Measurements from ENCODE around the gene MCU. TPM values are rescaled to one million over a fixed set of nuclear protein-coding genes. Genes with fewer than 3 reads are reported as not detected.

The MCU gene
- polyA plus RNA-seq, 4 donors = 43.3 to 70.4 (median 48.7) TPM

GRCh38 chr10:72796538-72796937 is 104.6 kb downstream of the MCU start:
- DNase-seq (no peak), FAIRE-seq (no peak)
- H3K36me3 ChIP-seq (ENCODE audit: control insufficient read depth in 3 of 3, insufficient read depth in 2 of 3, low read depth in 1 of 3, low read length in 3 of 3) = peaks cover 0 to 4% (median 0%) of the 10 kb centered on the region in 3 donors
- H3K4me1 ChIP-seq (ENCODE audit: control insufficient read depth in 3 of 3, insufficient read depth in 2 of 3, low read depth in 1 of 3, low read length in 2 of 3) = peaks cover 0 to 7% (median 0%) of the 10 kb centered on the region in 3 donors
- H3K27ac ChIP-seq (ENCODE audit: low read depth in 1 of 3, low read length in 2 of 3) = no peak overlapping the region
- no peaks in the 10 kb centered on the region for H3K27me3 ChIP-seq (ENCODE audit: control insufficient read depth in 3 of 3, insufficient read depth in 3 of 3, low read length in 3 of 3)
- H3K4me3 ChIP-seq (ENCODE audit: low read depth in 1 of 3, low read length in 3 of 3) = no peak overlapping the region
- no peaks in the 10 kb centered on the region for H3K9me3 ChIP-seq (ENCODE audit: control insufficient read depth in 2 of 2, insufficient read depth in 1 of 2, low read depth in 1 of 2, low read length in 1 of 2)
- WGBS, 3 donors = 96 to 100% (median 96%) methylated on average over 4 of the region's 4 CpGs

- DNase-seq = peak in 1 of 2 donors; percentile 37
- no peaks in the 10 kb centered on the region for H3K4me1 ChIP-seq (ENCODE audit: control insufficient read depth in 3 of 3, insufficient read depth in 2 of 3, low read depth in 1 of 3, low read length in 2 of 3)
- no peaks in the 10 kb centered on the region for H3K9me3 ChIP-seq (ENCODE audit: control insufficient read depth in 2 of 2, insufficient read depth in 1 of 2, low read depth in 1 of 2, low read length in 1 of 2)
- 63 to 71% (median 69%) methylated on average over 4 of the region's 4 CpGs for WGBS, 3 donors
- no peak overlapping the region for H3K4me3 ChIP-seq (ENCODE audit: low read depth in 1 of 3, low read length in 3 of 3)
- peaks cover 0 to 7% (median 0%) of the 10 kb centered on the region in 3 donors for H3K36me3 ChIP-seq (ENCODE audit: control insufficient read depth in 3 of 3, insufficient read depth in 2 of 3, low read depth in 1 of 3, low read length in 3 of 3)
- H3K27ac ChIP-seq (ENCODE audit: low read depth in 1 of 3, low read length in 2 of 3) = no peak overlapping the region
- H3K27me3 ChIP-seq (ENCODE audit: control insufficient read depth in 3 of 3, insufficient read depth in 3 of 3, low read length in 3 of 3) = no peaks in the 10 kb centered on the region
- peak; percentile 15 for FAIRE-seq
Observed at GRCh38 chr10:72800000-72800740, 108.2 kb downstream of the MCU start.

GRCh38 chr10:72800741-72801092 is 108.8 kb downstream of the MCU start:
- DNase-seq = no peak
- Histone ChIP-seq H3K4me1 (ENCODE audit: control insufficient read depth in 3 of 3, insufficient read depth in 2 of 3, low read depth in 1 of 3, low read length in 2 of 3) (no peaks in the 10 kb centered on the region), H3K9me3 (ENCODE audit: control insufficient read depth in 2 of 2, insufficient read depth in 1 of 2, low read depth in 1 of 2, low read length in 1 of 2) (no peaks in the 10 kb centered on the region), H3K27ac (ENCODE audit: low read depth in 1 of 3, low read length in 2 of 3) (no peak overlapping the region), H3K36me3 (ENCODE audit: control insufficient read depth in 3 of 3, insufficient read depth in 2 of 3, low read depth in 1 of 3, low read length in 3 of 3) (peaks cover 0 to 7% (median 2%) of the 10 kb centered on the region in 3 donors), H3K4me3 (ENCODE audit: low read depth in 1 of 3, low read length in 3 of 3) (no peak overlapping the region), H3K27me3 (ENCODE audit: control insufficient read depth in 3 of 3, insufficient read depth in 3 of 3, low read length in 3 of 3) (no peaks in the 10 kb centered on the region)
- WGBS, 3 donors = 82 to 90% (median 86%) methylated on average over 6 of the region's 6 CpGs
- FAIRE-seq = no peak

- H3K36me3 ChIP-seq (ENCODE audit: control insufficient read depth in 3 of 3, insufficient read depth in 2 of 3, low read depth in 1 of 3, low read length in 3 of 3) = peaks cover 0 to 3% (median 2%) of the 10 kb centered on the region in 3 donors
- H3K27ac ChIP-seq (ENCODE audit: low read depth in 1 of 3, low read length in 2 of 3) = no peak overlapping the region
- no peaks in the 10 kb centered on the region for H3K27me3 ChIP-seq (ENCODE audit: control insufficient read depth in 3 of 3, insufficient read depth in 3 of 3, low read length in 3 of 3)
- FAIRE-seq (no peak), DNase-seq (no peak)
- WGBS, 3 donors = 84 to 94% (median 94%) methylated on average over 5 of the region's 5 CpGs
- no peak overlapping the region for H3K4me3 ChIP-seq (ENCODE audit: low read depth in 1 of 3, low read length in 3 of 3)
- H3K4me1 ChIP-seq (ENCODE audit: control insufficient read depth in 3 of 3, insufficient read depth in 2 of 3, low read depth in 1 of 3, low read length in 2 of 3) = no peaks in the 10 kb centered on the region
- no peaks in the 10 kb centered on the region for H3K9me3 ChIP-seq (ENCODE audit: control insufficient read depth in 2 of 2, insufficient read depth in 1 of 2, low read depth in 1 of 2, low read length in 1 of 2)
Observed at GRCh38 chr10:72801263-72801868, 109.4 kb downstream of the MCU start.

GRCh38 chr10:72802332-72802731 is 110.4 kb downstream of the MCU start:
- Histone ChIP-seq H3K4me1 (ENCODE audit: control insufficient read depth in 3 of 3, insufficient read depth in 2 of 3, low read depth in 1 of 3, low read length in 2 of 3) (no peaks in the 10 kb centered on the region), H3K27me3 (ENCODE audit: control insufficient read depth in 3 of 3, insufficient read depth in 3 of 3, low read length in 3 of 3) (no peaks in the 10 kb centered on the region), H3K36me3 (ENCODE audit: control insufficient read depth in 3 of 3, insufficient read depth in 2 of 3, low read depth in 1 of 3, low read length in 3 of 3) (peaks cover 2 to 3% (median 2%) of the 10 kb centered on the region in 3 donors), H3K4me3 (ENCODE audit: low read depth in 1 of 3, low read length in 3 of 3) (no peak overlapping the region), H3K9me3 (ENCODE audit: control insufficient read depth in 2 of 2, insufficient read depth in 1 of 2, low read depth in 1 of 2, low read length in 1 of 2) (no peaks in the 10 kb centered on the region), H3K27ac (ENCODE audit: low read depth in 1 of 3, low read length in 2 of 3) (no peak overlapping the region)
- no peak for FAIRE-seq
- DNase-seq = no peak
- 76 to 86% (median 85%) methylated on average over 2 of the region's 2 CpGs for WGBS, 3 donors

GRCh38 chr10:72802763-72803505 is 111.0 kb downstream of the MCU start:
- Histone ChIP-seq H3K27me3 (ENCODE audit: control insufficient read depth in 3 of 3, insufficient read depth in 3 of 3, low read length in 3 of 3) (no peaks in the 10 kb centered on the region), H3K4me1 (ENCODE audit: control insufficient read depth in 3 of 3, insufficient read depth in 2 of 3, low read depth in 1 of 3, low read length in 2 of 3) (no peaks in the 10 kb centered on the region), H3K4me3 (ENCODE audit: low read depth in 1 of 3, low read length in 3 of 3) (no peak overlapping the region), H3K27ac (ENCODE audit: low read depth in 1 of 3, low read length in 2 of 3) (no peak overlapping the region), H3K36me3 (ENCODE audit: control insufficient read depth in 3 of 3, insufficient read depth in 2 of 3, low read depth in 1 of 3, low read length in 3 of 3) (peaks cover 2 to 3% (median 2%) of the 10 kb centered on the region in 3 donors), H3K9me3 (ENCODE audit: control insufficient read depth in 2 of 2, insufficient read depth in 1 of 2, low read depth in 1 of 2, low read length in 1 of 2) (no peaks in the 10 kb centered on the region)
- DNase-seq (no peak), FAIRE-seq (no peak)
- 58 to 77% (median 75%) methylated on average over 4 of the region's 4 CpGs for WGBS, 3 donors

GRCh38 chr10:72808001-72808400 is 116.1 kb downstream of the MCU start:
- Histone ChIP-seq H3K4me1 (ENCODE audit: control insufficient read depth in 3 of 3, insufficient read depth in 2 of 3, low read depth in 1 of 3, low read length in 2 of 3) (no peaks in the 10 kb centered on the region), H3K4me3 (ENCODE audit: low read depth in 1 of 3, low read length in 3 of 3) (no peak overlapping the region), H3K9me3 (ENCODE audit: control insufficient read depth in 2 of 2, insufficient read depth in 1 of 2, low read depth in 1 of 2, low read length in 1 of 2) (no peaks in the 10 kb centered on the region), H3K27me3 (ENCODE audit: control insufficient read depth in 3 of 3, insufficient read depth in 3 of 3, low read length in 3 of 3) (no peaks in the 10 kb centered on the region), H3K36me3 (ENCODE audit: control insufficient read depth in 3 of 3, insufficient read depth in 2 of 3, low read depth in 1 of 3, low read length in 3 of 3) (peaks cover 0 to 2% (median 2%) of the 10 kb centered on the region in 3 donors), H3K27ac (ENCODE audit: low read depth in 1 of 3, low read length in 2 of 3) (no peak overlapping the region)
- FAIRE-seq (no peak), DNase-seq (no peak)
- 72 to 87% (median 76%) methylated on average over 3 of the region's 3 CpGs for WGBS, 3 donors

- whole genome bisulfite sequencing, 3 donors = 65 to 88% (median 77%) methylated on average over 1 of the region's 1 CpG
- FAIRE-seq (no peak), DNase-seq (no peak)
- Histone ChIP-seq H3K4me3 (ENCODE audit: low read depth in 1 of 3, low read length in 3 of 3) (no peak overlapping the region), H3K36me3 (ENCODE audit: control insufficient read depth in 3 of 3, insufficient read depth in 2 of 3, low read depth in 1 of 3, low read length in 3 of 3) (peaks cover 0 to 2% (median 2%) of the 10 kb centered on the region in 3 donors), H3K27ac (ENCODE audit: low read depth in 1 of 3, low read length in 2 of 3) (no peak overlapping the region), H3K9me3 (ENCODE audit: control insufficient read depth in 2 of 2, insufficient read depth in 1 of 2, low read depth in 1 of 2, low read length in 1 of 2) (no peaks in the 10 kb centered on the region), H3K4me1 (ENCODE audit: control insufficient read depth in 3 of 3, insufficient read depth in 2 of 3, low read depth in 1 of 3, low read length in 2 of 3) (no peaks in the 10 kb centered on the region), H3K27me3 (ENCODE audit: control insufficient read depth in 3 of 3, insufficient read depth in 3 of 3, low read length in 3 of 3) (no peaks in the 10 kb centered on the region)
Observed at GRCh38 chr10:72809006-72809405, 117.1 kb downstream of the MCU start.
